HG03039 (cell line): ENCODE data around the gene VLDLR.

Experiments used
- ATAC-seq: cut with Tn5 transposase; IDR thresholded peaks from one replicate; pipeline ENCODE4 v1.9.1; 2021; ENCODE audit warnings: mild to moderate bottlenecking, moderate library complexity; ENCODE audit not compliant: unreplicated experiment

VLDLR gene

DNA sequence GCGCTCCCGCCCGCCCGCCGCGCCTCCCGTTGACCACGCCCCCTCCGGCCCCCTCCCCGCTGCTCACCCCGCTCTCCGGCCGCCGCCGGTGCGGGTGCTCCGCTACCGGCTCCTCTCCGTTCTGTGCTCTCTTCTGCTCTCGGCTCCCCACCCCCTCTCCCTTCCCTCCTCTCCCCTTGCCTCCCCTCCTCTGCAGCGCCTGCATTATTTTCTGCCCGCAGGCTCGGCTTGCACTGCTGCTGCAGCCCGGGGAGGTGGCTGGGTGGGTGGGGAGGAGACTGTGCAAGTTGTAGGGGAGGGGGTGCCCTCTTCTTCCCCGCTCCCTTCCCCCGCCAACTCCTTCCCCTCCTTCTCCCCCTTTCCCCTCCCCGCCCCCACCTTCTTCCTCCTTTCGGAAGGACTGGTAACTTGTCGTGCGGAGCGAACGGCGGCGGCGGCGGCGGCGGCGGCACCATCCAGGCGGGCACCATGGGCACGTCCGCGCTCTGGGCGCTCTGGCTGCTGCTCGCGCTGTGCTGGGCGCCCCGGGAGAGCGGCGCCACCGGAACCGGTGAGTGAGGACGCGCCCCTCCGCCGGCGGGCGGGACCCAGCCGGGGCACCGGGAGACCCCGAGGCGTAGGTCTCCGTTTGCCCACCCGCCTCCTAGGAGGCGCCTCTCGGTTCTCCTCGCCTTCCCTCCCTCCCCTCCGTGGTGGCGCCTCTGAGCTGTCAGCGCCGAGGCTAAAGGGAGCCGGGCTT is at the start of gene VLDLR:
TSS of gene VLDLR (plus strand) at position 66 of the 739 bp plus-strand sequence. CDS start at position 469, 403 bp downstream.
- ATAC-seq: peak; percentile 35

- ATAC-seq: no peak
Measured at GRCh38 chr9:2574203-2574602, 47.4 kb upstream of the VLDLR start.

DNA sequence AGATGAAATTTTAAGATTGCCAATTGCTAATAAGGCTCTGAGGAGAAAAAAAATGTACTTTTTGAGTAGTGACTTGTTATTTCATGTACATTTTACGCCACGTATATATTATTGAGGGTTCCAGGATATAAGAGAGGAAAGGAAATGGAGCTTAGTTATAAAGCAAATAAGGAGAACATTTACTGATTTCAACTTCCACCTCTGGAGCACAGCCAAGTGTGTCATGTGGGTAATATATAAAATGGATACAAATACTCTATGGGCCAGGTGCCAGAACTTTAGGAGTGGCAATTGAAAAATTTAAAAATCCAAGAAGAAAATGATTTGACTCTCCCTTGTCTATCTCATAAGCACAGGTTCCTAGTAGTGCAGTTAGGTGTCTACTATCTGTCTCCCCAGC is 45.0 kb upstream of the VLDLR start:
- no peak for ATAC-seq

DNA sequence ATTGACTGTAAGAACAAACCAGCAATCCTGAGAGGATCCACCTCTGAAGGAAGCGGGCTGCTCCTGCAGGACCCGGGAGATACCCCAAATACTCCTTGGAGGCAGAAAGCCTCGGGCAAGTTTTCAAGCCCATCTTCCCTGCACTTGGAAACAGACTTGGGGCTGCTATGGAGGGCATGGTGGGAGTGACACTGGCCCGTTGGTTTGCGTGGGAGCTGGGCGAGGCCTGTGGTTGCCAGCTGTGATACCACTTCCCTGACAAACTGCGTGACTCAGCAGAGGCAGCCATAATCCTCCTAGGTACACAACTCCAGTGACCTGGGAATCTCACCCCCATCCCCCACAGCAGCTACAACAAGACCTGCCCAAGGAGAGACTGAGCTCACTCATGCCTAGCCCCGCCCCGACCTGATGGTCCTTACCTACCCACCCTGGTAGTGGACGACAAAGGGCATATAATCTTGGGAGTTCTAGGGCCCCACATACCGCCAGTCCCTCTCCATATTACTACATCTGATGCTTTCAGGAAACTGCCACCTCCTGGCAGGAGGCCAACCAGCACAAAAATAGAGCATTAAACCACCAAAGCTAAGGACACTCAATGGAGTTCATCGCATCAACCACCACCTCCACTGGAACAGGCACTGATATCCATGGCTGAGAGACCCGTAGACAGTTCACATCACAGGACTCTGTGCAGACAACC is 38.1 kb upstream of the VLDLR start:
- no peak for ATAC-seq

GRCh38 chr9:2591967-2592366 is 29.6 kb upstream of the VLDLR start:
- no peak for ATAC-seq

GRCh38 chr9:2593744-2594143 is 27.8 kb upstream of the VLDLR start:
- no peak for ATAC-seq

DNA sequence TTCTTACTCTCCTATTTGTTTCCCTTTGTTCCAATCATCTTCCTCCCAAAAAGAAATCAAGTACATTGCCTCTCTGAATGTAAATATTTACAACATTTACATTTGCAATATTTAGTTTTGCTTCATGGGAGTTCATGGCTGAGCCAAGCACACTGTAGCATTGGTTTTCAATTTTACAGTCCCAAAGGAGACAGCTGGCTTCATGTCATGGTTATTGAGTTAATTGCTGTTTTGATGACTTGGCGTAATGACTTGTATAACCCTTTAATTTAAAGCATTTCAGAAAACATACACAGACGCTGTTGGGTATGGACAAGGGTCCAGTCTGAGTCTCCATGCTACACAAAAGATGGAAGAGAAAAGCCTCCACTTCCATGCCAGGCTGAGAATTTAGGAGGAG is 25.6 kb upstream of the VLDLR start:
- ATAC-seq: no peak

DNA sequence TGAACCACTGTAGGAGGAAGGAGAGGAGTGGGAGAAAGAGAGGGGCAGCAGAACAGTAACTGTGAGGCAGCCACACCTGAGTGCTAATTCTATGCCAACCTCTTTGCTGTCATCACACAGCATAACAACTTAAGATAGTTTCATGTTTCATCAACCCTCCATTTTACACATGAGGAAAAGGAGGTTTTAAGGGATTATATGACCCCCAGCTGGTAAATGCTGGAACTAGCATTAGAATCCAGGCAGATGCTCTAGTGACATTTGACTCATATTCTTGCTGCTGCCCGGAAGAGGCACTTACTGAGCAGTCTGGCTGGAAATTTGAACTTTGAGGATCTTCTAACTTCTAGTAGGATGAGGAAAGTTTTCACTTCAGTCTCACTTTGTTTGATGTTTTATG is 24.1 kb upstream of the VLDLR start:
- ATAC-seq: no peak

- no peak for ATAC-seq
Measured at GRCh38 chr9:2599896-2600295, 21.7 kb upstream of the VLDLR start.

DNA sequence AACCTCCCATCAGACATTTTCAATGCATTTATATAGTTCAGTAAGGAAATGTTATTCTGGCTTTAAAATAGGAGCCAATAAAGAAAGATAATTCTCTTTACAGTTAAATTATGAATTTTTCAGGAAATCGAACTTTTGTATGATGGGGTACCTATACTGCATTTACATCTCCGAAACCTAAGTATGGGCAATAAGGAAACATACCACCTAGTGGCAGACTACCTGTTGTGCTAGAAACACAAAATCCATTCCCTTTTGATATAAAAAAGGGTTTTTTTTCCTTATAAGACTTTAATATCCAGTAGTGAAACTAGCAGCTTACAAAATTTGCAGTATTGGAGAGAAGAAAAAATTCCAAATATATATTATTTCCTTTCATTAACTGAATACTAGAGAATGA is 21.3 kb upstream of the VLDLR start:
- no peak for ATAC-seq

- ATAC-seq: no peak
Measured at GRCh38 chr9:2601785-2602378, 19.7 kb upstream of the VLDLR start.

- peak; percentile 59 for ATAC-seq
Measured at GRCh38 chr9:2602704-2603116, 18.9 kb upstream of the VLDLR start.

GRCh38 chr9:2603621-2604020 is 18.0 kb upstream of the VLDLR start:
- no peak for ATAC-seq

DNA sequence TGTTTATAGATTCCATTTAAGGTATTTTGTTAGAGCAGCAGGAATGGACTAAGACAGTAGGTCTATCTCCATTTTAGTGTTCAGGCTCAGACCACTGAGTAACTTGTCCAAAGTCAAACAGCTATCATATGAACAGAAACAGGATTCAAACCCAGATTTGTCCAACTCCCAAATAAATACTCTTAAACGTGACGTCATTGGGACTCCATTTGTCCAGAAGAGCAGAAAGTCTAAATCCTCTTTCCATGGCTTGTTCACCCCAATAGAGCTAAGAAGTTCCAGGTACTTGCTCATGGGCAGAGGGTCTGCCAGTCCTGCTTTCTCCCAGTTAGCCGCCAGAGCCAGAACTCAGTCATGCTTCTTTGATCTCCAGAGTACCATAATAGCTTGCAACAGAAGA is 16.3 kb upstream of the VLDLR start:
- no peak for ATAC-seq

GRCh38 chr9:2608276-2608675 is 13.3 kb upstream of the VLDLR start:
- ATAC-seq: no peak

DNA sequence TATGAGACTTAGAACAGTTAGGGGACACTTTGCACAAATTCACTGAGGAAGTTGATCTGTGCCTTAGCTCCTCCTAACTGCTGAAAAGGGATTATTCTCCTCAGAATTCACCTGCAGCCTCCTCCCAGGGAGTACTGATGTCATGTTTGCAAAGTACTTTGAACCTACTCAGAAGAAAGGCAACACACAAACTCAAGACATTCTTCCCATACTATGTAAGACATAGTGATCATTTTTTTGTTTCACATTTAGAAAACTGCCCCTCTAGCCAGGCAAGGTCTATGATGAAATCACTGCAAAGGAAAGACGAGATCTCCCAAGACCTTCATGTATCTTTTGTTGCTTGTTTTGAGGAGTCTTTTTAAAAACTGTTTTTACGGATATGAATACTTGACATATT is 10.6 kb upstream of the VLDLR start:
- ATAC-seq: no peak

DNA sequence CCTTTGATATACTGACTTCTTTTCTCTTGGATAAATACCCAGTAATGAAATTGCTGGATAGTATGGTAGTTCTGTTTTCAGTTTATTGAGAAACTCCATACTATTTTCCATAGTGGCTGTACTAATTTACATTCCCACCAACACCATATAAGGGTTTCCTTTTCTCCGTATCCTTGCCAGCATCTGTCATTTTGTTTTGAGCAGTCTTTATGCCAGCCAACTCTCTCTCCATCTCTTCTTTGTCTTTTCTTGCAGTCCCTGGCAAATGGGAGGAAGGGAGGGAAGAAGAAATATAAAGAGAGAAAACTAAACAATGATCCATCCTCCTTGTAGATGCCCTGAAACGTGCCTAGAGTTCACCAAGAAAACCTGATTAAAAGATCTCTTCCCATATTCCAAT is 9.6 kb upstream of the VLDLR start:
- ATAC-seq: no peak

DNA sequence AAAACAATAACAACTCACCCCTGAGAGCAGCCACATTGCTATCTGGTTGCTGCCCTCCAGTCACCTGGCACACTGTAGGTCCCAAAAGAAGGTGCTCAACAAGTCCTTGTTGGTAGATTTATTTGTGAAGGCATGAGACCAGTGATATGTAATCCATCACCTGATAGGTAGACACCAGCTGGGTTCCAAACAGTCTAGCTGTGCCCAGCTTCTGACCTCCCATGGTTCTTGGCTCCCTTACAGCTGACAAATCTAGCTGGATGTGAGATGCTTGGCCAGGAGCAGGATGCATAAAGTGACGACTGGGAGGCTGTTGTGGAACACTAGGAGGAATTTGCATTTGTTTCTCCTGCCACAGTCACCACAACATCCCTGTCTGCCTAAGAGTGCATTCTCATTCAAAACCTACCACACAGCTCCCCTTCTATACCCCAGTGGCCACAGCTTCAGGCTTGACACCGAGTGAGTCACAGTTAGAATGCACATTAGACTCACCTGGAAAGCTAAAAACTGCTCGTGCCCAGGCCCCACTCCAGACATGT is 7.8 kb upstream of the VLDLR start:
- ATAC-seq: no peak

GRCh38 chr9:2615497-2615896 is 6.1 kb upstream of the VLDLR start:
- ATAC-seq: no peak

DNA sequence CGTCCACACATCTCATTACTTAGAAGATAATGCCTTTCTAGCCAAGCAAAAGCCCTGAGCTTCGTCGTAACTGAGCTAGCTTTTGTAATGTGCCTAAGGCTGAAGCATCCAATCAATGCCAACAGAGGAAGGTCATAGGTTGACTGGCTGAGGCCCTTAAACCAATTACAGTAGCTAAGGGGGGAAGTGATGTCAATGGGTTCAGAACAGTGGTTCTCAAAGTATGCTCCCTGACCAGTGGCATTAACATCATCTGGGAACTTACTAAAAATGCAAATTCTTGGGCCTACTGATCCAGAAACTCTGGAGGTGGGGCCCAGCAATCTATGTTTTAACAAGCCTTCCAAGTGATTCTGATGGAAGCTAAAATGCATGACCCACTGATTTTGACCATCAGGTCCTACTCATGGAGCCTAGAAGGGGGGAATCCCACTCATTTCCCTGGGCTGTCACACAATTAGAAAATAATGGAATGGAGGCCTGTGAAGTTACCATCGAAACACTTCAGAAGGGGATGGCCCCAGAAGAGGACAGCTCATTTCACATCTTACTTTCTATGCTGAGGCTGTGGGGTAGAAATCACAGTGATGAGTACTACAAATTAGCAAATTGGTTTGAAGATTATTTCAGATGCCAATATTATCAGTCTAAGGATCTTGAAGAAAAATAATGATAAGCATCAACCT is 4.8 kb upstream of the VLDLR start:
- ATAC-seq: peak; percentile 39

- ATAC-seq: no peak
Measured at GRCh38 chr9:2618289-2618688, 3.3 kb upstream of the VLDLR start.
